Islet precursor cell (in vitro differentiated cells): ENCODE measurements around the gene PTPRN2.
"Not testable (repeated sequence)": the region's sequence is repeated elsewhere in the genome, so short reads cannot be mapped to it uniquely, and the experiment has no call there.

Experiments used
- DNase-seq: peaks from one replicate; pipeline ENCODE4 v3.0.0-alpha.2; 2018

PTPRN2 gene

DNA sequence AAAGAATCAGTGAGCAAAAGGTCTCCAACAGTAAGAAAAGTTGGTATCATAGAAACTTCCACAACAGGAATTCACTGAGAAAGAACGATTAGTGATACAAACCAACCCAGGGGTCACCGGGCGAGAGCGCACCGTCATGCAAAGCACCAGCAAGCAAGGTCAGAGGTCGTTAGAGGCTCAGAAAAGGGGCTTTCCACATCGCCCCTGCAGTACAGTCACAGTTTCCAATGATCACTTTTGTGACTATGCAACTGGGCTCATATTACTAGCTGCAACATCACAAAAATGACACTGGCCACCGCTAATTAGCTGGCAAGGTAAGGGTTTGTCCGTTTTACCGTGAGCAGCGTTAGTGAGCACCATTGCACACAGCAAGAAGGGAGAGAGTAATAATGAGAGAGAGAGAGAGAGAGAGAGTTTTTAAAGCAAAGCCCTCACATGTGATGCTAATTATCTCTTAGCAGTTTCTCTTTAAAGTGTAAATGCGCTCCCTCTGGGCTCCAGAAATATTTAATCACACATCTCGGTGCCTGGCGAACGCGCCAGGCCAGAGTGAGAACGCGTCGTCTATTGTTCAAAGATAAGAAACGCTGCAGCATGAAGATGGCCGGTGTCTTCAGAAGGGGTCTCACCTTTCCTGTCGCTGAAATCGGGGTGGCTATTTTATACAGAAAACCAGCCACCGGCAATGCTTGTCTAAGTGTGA is 1013.4 kb downstream of the PTPRN2 start:
- no peak for DNase-seq

DNA sequence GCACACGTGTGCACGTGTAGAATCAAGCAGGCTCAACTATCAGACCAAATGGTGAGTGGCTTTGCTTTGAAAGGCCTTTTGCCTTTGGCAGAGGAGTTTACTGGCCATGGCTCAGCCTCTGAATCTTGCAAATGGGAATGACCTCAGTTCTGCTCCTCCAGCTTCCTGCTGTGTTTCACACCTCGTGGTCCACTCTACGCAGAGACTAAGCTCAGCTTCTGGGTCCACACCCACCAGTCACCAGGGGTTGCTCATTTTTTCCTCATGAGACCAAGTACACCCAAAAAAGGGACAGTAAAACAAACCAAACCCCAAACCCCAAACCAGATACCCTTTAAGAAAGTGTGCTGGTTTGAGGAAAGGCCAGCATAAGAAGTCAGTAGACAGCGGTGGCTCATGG is 1014.4 kb downstream of the PTPRN2 start:
- no peak for DNase-seq

DNA sequence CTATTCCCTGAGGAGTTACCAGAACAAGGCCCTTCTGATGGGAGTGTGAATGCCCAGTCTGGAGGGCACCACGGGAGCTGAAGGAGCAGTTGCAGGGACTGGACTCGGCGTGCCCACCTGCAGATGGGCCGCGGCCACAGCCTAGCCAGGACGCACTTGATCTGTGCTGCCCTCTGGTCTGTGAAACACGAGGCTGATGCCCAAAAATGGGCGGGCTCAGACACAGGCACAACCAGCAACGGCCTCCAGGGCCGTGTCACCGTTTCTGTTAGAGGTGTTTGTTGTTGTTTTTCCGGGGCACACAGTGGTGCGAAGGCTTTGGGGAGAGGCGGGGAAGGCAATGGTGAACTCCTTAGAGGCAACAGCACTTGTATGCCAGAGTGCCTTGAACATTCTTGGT is 1015.0 kb downstream of the PTPRN2 start:
- DNase-seq = no peak

DNA sequence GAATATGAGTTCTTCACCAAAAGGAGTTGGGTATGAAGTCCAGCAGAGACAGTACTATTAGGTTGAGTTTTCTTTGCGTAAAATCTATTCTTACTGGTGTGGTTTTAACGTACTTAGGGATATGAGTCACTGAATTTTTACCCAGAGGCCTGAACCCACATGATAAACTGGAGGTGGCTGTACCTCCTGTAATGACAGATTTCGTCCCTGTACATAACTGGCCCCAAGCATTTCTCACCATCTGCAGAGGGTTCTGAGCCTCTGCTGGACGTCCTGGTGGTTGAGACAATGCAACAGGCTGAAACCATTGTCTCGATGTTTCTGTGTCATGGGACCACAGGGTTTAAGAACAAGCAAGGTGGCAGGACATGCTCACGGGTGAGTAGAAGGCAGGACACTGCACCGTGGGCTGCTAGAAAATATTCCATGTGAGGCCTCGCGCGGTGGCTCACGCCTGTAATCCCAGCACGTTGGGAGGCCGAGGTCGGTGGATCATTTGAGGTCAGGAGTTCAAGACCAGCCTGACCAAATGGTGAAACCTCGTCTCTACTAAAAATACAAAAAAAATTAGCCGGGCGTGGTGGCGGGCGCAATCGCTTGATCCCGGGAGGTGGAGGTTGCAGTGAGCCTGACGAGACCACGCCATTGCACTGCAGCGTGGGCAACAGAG is 1017.0 kb downstream of the PTPRN2 start:
- no peak for DNase-seq

DNA sequence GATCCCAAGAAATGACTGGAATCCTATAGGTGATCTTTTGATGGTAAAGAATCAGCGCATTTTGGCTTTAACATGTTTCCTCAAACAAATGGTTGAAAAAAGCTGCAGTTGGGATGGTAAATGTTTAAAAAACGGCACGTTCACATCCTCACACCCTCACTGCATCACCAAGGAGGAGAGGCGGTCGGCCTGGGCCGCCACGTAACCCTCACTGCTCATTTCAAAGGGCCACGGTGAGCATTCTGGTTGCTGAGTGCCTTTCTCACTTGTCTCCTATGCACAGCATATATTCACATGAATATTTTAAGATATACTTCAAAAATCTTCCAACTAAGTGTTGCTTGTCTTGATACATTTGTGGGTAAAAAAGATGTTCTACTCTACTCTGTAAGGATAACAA is 1017.7 kb downstream of the PTPRN2 start:
- no peak for DNase-seq

DNA sequence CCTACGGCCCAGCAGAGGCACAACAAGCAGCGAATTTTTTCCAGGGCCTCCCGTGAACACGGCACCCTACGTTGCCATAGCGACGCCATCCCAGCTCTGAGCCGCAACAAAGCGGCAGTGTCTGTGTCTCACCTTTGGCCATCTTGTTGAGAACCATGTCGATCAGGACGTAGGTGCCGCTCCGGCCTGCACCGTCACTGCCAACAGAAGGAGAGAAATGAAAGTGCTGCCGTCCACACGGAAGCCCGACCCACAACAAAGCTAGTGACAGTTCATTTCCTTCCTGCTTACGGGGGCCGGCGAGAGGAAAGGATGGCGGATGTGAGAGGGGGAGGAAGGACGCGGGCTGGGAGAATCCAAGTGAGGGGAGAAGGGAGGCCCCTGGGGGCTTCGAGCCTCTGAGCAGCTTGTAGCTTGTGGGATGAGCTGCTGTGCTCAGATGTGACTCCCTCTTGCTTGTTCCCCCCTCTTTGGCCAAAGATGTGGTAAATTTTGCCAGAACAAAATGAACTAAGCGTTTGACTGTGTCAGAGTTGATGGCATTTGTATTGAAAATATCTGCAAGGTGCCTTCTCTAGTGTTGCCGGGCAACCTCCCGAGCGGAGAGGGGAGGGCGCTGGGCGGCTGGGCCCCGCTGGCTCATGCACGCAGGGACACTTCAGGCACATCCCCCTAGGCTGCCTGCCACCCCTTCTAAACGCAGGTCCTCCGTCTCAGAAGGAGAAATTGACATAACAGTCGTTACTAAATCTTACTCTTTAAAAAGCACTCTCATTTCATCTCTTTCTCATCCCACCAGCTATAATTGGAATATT is 1018.6 kb downstream of the PTPRN2 start:
- peak; percentile 66 for DNase-seq

DNA sequence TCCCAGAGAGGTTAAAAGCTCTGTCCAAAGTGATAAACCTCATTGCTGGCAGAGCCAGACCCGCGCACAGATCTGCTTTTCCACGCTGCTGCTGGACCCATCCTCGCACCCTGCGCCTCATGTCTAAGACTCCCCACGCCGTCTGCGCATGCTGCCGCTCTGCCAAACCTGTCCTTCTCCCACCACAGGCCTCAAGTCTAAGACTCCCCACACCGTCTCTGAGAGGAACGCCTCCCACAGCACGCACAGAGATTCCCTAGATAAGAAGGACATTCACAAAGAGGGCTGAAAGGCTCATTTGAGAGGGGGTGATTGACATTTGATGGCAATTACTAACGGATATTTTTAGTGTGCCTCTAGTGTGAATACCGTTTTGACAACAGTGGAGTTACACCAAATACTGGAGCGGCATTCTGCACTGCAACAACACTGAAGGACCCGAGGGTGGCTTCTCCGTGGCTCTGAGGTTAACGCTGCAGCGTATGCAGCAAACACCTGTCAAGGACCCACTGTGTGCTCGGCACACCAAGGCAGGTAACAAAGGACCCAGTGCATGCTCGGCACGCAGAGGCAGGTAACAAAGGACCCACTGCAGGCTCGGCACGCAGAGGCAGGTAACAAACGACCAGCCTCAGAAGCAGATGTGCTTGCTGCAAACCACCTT is 1019.4 kb downstream of the PTPRN2 start:
- DNase-seq = no peak

DNA sequence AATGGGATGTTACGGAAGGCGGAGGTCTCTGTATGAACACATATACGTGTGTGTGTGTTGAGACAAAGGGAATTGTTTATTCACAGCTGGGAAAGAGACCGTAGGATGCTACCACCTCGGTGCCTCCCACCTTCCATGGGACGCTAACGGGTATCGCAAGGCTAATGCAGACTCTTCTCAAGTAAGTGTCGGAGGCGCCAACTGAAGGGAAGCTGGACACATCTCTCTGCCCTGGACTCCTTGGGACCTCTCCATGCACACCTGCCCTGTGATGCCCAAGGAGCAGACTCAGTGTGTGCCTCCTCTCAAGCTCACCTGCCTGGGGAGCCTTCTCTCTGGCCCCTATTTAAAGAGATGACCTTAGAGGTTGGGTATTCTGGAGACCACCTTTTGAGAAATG is 1020.0 kb downstream of the PTPRN2 start:
- no peak for DNase-seq

DNA sequence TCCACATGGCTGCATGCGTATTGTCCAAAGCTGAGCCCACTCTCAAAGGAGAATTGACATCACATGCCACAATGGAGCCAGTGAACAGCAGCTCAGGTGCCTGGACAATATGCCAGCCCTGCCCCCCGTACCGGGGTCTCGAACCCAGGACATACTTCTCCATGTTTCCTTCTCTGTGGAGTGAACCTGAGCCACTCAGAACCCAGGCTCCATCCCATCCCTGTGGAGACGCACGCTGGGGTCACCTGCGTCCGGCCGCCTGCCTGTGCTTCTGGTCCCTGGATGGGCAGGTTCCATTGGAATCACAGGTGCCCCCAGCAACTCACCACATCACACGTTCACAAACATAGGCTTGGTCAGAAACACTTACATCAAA is 1021.0 kb downstream of the PTPRN2 start:
- no peak for DNase-seq

DNA sequence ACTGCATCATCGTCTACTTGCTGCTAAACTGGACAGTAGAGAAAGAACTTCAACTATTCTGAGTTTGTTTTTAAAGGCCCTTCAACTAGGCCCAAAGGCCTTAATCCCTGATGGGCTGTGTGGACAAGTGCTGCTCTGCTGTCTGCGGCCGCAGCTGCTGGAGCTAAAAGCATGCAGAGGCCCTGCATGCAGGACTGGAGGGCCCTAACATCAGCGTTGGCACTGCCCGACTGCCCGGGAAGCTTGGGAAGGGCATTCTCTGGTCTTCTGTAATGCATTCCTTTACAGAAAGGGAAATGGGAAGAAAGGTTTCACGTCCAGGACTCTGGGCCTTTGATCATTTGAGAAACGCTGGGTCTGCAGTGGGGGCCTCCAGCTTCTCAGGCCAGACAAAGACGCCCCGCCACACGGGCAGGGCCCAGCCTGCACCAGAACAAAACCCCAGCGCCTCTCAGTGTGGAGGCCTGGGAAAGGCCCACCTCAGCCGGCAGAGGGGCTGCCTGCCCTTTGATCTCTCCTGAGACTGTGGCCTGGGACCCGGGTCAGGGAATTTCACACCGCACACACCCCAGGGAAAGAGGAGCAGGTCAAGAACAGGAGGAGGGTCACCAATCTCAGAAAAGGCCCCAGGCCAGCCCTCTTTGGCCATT is 1021.5 kb downstream of the PTPRN2 start:
- DNase-seq = no peak

DNA sequence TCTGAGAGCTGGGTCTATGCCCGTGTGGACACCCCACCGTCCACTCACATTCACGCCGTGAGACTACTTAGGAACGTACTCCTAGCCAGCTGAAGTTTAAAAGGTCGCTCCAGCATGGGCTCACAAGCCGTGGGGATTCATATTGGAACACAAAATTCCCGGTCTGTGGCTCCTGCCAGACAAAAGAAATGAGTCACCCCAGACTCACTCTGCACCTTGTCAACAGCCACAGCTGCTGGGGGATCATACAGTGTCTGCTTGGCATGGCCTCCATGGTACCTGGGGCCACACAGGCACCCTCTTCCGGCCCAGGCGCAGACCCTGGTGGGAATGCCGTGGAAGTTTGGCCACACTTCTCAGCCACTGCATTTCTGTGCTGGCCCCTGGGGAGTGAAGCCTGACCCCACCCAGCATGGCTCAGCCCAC is 1022.4 kb downstream of the PTPRN2 start:
- DNase-seq = no peak

DNA sequence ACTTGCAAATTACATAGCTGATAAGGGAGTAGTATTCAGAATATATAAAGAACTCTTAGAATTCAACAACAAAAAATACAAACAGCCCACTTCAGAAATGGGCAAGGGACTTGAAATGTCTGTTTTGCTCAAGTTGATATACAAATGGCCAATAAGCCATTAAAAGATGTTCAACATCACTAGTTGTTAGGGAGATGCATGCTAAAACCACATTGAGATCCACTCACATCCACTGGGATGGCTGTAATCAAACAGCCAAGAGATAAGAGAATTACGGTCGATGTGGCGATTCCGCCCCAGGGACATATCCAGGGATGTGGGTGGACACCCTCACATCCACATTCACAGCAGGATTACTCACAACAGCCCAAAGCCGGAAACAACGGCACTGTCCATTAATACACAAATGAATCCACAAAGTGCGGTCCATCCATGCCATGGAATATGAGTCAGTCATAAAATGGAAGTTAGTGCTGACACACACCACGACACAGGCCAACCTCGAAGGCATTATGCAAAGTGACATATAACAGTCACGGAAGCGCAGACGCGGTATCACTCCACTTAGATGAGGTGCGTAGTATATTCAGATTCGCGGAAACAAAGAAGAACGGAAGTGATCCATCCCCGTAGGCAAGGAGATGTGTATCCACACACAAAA is 1023.0 kb downstream of the PTPRN2 start:
- no peak for DNase-seq

DNA sequence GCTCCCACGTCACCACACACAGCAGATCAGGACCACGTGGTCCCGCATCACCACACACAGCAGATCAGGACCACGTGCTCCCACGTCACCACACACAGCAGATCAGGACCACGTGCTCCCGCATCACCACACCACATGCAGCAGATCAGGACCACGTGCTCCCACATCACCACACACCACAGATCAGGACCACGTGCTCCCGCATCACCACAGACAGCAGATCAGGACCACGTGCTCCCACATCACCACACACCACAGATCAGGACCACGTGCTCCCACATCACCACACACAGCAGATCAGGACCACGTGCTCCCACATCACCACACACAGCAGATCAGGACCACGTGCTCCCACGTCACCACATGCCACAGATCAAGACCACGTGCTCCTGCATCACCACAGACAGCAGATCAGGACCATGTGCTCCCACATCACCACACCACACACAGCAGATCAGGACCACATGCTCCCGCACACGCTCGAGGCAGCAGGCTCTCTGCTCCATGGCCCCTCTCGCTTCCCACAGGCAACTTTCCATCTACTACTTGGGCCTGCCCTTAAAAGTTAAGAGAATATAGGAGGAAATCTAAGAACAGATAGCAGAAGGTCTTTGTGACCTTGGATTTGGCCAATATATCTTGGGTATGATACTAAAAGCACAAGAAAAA is 1024.0 kb downstream of the PTPRN2 start:
- DNase-seq = not testable (repeated sequence)

DNA sequence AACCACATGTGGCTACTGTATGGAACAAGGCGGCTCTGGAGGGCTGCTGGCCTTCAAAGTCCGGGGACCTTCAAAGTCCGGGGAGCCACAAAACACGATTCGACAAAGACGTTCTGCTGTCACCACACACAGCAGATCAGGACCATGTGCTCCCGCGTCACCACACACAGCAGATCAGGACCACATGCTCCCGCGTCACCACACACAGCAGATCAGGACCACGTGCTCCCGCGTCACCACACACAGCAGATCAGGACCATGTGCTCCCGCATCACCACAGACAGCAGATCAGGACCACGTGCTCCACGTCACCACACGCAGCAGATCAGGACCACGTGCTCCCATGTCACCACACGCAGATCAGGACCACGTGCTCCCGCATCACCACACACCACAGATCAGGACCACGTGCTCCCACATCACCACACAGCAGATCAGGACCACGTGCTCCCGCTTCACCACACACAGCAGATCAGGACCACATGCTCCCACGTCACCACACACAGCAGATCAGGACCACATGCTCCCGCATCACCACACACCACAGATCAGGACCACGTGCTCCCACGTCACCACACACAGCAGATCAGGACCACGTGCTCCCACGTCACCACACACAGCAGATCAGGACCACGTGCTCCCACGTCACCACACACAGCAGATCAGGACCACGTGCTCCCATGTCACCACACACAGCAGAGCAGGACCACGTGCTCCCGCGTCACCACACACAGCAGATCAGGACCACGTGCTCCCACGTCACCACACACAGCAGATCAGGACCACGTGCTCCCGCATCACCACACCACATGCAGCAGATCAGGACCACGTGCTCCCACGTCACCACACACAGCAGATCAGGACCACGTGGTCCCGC is 1024.9 kb downstream of the PTPRN2 start:
- not testable (repeated sequence) for DNase-seq

DNA sequence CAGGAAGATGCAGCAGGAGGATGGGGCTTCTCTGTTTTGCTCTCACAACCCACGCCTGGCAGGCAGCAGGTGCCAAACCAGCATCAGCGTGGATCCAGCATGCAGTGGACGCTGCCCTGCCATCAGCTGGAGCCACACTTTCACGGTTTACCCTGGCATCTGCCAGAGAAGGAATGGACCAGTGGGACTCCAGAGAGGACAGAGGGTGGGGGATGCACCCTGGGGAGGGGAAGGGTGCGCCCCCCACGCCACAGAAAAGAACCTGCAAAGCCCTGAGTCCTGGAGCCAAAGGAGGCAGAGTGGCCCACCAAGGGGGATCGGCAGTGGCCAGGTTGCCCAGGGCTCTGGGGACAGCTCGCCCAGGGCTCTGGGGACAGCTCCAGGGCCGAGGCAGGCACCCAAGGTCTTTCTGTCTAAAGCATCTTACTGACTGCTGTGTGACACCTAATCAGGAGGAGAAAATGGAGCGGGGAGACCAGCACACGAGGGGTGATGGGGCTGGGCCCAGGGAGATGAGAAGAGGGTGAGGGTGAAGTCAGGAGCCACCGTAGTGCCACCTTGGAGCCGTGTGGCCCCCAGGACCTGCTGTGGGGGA is 1025.7 kb downstream of the PTPRN2 start:
- no peak for DNase-seq

DNA sequence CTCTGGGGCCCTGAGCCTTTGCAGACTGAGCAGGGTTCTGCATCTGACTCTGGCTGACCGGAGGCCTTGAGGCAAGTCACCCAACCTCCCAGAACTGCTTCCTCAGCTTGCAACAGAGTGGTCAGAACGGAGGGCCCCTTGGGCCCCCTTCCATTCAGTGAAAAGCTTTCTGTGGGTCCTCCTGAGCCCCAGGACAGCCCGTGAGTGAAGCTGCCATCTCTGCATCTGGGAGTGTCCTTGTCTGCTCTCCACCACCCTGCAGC is 1026.2 kb downstream of the PTPRN2 start:
- no peak for DNase-seq

DNA sequence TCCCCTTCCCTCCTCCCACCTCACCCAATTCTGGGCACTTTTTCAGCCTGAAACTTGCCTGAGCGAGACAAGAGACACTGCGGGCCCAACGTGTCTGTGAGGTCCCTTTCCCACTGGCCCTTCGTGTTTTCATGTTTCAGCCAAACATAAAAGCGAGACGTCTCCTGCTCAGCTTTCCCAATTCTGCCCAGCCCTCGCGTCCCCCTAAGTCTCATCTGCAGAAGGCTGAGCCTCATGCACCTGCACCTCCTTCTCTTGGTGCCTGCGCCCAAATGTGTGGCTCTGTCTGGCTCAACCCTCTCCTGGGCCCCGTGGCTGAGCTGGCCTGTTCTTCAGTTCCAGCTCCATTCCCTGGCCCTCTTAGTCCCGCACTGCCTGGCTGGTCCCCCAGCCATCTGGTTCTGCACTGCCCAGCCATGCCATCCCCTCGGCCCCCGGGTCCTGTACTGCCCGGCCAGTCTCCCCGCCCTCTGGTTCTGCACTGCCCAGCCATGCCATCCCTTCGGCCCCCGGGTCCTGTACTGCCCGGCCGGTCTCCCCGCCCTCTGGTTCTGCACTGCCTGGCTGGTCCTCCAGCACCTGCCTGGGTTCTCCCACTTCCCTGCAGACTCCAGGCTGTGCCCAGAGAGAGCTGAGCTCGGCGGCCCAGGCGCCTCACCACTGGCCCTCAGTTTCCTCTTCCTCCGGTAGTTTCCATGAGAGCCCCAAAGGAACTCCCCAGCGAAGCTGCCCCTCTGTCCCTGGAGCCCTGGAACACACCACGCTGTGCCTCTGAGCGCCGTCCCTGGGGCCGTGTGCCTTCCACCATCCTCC is 1026.7 kb downstream of the PTPRN2 start:
- DNase-seq = no peak

DNA sequence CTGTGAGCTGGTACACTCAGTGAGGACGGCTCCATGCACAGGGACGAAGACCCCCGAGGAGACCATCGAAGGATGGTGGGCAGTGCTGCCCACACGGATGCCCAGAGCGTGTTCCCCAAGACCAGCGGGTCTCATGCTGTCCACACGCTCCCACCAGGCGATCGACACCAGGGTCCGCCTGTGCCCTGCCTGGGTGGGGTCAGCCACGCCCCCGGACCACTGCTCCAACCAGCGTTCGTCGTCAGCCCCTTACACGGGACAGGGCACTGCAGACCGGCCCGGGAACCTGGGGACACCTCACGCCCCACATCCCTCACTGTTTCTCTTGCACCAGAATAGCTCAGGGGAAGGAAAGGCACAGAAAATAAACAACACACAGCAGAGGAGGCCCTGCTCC is 1027.4 kb downstream of the PTPRN2 start:
- DNase-seq = no peak

DNA sequence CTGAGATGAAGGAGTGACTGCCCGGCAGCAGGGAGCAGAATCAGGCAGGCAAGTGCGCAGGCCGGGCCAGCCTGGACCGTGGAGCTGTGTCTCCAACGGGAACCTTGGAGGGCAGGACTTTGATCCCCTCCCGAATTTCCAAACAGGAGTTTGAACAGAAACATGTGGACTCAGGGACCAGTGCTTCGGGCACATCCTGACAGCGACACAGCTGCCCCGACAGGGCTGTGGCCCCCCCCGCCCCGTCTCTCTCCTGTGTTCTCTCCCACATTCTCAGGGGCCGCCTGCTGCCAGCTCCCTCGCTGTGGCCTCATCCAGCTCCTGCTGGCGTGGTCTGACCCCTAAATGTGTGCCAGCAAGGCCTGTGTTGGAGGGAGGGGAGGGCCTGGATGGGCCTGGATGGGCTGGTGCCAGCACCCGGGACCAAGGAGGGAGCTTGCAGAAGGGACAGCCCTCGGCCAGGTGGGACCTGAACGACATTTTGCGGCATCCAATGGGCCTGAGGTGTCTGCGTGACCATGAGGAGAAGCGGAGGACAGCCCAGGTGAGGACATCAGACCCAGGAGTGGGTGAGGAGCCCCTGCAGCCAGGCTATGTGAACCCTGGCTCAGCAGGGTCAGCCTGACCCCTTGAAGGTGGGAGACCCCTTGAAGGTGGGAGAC is 1027.9 kb downstream of the PTPRN2 start:
- DNase-seq = no peak
